CD4-positive, alpha-beta T cell treated with Interleukin-12 subunit alpha and Interleukin-12 subunit beta, for 1 hour (primary cell): ENCODE data around the gene USP22.

Source experiments
- DNase-seq: peaks from one replicate; pipeline ENCODE4 v3.0.0-alpha.2; 2020

Gene USP22

GRCh38 chr17:20999841-21000532 is 42.8 kb downstream of the USP22 start:
- no peak for DNase-seq

- DNase-seq: no peak
Measured at GRCh38 chr17:20999044-20999573, 43.7 kb downstream of the USP22 start.

GRCh38 chr17:20998571-20999043 is 44.2 kb downstream of the USP22 start:
- no peak for DNase-seq

- DNase-seq: no peak
Measured at GRCh38 chr17:20997711-20998570, 44.9 kb downstream of the USP22 start.

DNA sequence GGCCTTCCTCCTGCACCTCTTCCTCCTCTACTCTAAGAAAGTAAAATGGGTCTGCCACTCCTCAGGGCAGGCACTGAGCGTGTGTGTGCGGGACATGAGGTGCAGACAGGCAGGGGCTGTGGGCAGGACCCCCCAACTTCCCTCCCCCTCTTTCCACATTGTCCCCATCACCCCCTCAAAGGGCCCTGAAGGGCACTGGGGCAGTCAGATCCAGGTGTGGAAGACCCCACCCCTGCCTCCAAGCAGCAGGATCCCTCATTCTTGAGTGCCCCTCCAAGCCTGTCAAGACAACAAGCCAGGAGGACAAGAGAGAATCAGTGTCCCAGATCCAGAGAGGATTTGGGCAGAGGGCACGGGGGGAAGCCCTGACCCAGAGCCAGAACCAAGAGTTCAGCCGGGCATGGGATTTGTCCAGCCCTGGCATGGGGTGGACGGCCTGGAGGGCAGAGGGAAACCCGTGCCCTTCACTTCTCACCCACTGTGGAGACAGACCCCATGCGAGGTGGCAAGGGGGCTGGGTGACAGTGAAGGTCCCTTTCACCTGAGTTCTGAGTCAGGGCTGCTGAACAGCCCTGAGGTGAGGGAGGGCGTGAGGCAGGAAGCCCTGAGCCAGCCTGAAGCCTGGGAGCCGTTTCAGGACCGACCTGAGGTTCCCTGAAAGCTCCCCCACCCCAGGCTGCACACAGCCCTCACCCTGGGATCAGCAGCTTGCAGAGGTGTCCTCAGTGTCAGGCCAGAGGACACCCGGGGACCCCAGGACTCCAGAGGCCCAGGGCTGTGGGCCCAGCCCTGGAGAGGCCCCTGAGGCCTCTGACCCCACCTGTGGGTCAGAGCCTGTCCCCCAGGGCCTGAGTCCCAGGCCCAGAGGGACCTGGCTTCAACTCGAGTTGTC is 45.8 kb downstream of the USP22 start:
- DNase-seq: no peak

DNA sequence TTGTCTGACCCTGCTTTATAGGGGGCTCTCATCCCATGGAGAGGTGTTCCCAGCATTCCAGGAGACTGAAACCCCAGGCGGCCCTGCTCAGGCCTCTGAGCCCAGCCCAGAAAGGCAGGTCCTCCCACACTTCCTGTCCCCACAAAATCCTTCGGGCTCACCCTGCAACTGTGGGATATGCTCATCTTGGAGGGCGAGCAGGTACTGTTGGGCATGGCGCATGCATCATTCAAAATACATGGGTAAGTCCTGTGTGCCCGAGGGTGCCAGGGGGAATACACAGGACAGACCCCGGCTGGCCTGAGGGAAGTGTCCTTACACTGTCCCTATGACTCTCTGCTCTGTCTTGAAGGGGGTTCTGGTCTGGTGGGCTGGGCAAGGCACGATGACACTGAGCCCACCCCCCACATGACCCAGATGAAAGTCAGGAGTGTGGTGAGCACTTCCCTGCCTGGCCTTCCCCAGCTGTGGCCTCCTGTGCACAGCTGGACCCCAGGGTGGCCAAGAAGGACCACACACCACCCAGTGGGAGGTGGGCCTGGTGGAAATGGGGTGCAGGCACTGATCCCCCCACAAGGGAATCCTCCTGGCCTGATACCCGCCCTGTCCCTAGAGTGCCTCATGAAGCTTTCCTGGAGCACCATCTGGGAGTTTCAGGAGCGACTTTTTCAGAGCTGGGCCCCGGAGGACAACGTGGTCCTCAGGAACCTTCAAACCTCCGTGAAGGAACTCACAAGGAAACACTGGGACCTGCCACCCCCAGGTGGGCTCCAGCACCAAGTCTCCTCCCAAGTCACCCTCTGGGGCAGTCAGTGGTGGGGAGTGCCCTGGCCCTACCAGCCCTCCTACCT is 46.7 kb downstream of the USP22 start:
- no peak for DNase-seq

DNA sequence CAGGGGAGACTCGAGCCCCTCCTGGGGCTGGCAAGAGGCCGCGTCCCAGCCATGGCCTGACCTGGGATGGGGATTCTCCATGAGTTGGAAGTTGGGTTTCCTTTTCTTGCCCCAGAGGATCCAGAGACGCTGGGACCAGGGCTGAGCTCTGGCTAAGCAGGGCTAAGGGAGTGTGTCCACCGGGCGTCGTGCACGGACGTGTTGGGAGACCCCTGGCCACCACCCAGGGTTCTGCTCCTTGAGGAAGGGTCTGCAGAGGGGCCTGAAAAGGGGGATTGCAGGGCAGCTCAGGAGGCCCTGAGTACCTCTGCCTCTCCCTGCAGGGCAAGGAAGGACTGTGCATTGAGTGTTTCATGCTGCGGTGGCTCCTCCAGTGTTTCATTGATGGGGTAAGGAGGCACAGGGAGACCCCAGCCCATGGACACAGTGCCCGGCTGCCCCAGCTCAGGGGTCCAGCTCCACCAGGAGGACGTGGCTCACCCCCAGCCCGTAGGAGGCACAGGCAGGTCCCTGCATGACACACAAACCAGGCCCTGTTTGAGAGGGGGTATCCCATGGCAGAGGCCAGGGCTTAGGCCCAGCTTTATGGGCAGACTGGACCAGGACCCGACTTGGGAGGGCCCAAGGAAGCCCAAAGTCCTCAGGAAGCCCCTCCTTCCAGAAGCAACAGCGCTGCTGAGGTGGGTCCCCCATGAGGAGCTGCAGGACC is 47.5 kb downstream of the USP22 start:
- DNase-seq: no peak

GRCh38 chr17:20994779-20995149 is 48.0 kb downstream of the USP22 start:
- DNase-seq: no peak

DNA sequence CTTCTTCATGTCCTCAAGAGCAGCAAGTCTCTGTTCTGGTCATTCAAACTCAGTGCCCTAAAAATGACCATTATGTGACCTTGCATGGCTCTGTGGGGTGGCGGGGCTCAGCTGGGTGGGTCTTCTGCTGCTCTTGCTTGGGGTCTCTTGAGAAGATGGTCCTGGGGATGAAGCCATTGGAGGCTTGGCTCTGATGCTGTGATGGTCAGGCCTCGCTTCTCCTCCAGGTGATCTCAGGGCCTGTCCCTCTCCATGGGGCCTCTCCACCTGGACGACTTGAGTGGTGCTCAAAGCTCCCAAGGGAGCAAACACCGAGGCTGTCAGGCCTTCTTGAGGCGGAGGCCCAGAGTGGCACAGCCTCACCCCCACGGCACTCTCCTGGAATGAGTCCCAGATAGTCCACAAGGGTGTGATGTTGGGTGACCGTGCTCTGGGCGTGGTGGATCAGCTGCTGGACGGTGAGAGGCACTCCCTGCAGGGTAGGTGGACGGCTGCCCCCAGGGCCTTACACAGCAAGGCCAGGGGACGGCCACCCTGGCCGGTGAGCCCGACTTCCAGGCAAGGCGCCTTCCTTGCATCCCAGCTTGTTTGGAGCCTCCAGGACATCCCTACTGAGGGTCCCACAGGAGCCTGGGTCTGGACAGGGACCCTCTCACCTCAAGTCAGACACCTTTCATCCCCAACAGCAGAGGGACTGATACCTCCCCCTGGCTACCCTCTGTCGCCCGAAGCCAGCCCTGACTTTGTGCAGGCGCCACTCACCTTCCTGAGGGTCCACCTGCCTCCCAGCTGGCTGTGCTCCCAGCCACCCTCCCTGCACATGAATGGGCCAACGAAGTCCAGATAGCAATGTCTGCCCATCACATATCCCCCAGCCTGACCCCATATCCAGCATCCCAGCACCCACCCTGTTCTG is 48.7 kb downstream of the USP22 start:
- no peak for DNase-seq

GRCh38 chr17:20992987-20993862 is 49.6 kb downstream of the USP22 start:
- DNase-seq: peak; percentile 68

DNA sequence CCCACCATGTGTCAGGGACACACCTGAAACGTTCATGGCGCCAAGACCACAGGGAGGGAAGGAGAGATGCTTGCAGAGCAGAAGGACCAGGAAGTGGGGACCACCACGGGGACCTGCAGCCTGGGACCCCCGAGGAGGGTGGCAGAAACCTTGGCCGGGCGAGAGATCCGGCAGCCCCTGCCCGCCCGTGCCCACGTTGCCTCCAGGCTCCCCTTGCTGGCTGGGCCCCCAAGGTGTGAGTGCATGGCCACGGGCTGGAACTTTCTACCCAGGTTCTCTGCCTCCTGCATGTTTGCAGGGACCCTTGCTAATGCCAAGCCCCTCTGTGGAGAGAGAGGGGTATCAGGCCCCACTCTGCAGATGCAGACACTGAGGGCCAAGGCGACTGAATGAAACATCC is 50.4 kb downstream of the USP22 start:
- no peak for DNase-seq

- DNase-seq: no peak
Measured at GRCh38 chr17:20991276-20992037, 51.4 kb downstream of the USP22 start.

DNA sequence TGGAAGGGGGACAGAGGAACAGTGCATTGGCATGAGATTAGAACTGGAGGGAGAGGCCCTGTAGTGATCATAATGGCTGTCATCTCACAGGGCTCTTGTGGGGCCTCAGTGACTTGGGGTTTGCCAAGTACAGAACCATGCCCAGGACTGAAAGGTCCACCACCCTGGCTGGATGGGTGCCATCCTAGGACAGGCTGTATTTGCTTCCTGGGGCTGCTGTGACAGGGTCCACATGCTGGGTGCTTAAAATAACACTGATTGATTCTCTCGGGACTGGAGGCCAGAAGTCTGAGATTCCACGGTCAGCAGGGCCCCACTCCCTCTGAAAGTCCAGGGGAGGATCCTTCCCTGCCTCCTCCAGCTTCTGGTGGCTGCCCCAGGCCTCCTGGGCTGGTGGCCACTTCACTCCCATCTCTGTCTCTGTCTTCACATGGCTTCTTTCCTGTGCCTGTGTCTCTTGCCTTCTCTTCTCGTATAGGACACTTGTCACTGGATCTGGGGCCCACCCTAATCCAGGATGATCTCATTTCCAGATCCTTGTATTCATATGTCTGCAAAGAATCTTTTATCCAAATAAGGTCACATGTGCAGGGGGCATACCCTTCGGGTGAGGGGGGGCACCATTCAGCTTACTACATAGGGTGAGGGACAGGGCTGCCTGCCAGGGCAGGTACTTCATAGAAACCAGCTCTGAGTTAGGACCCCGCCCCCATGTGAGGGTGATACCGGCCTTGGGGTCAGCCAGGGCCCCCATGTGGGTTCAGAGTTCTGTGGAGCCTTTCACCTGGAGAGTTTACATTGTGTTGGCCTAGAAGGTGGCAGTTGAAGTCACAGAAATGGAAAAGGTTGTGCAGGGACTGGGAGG is 52.6 kb downstream of the USP22 start:
- no peak for DNase-seq

- DNase-seq: no peak
Measured at GRCh38 chr17:20989481-20989880, 53.3 kb downstream of the USP22 start.

- DNase-seq: no peak
Measured at GRCh38 chr17:20988896-20989295, 53.9 kb downstream of the USP22 start.

DNA sequence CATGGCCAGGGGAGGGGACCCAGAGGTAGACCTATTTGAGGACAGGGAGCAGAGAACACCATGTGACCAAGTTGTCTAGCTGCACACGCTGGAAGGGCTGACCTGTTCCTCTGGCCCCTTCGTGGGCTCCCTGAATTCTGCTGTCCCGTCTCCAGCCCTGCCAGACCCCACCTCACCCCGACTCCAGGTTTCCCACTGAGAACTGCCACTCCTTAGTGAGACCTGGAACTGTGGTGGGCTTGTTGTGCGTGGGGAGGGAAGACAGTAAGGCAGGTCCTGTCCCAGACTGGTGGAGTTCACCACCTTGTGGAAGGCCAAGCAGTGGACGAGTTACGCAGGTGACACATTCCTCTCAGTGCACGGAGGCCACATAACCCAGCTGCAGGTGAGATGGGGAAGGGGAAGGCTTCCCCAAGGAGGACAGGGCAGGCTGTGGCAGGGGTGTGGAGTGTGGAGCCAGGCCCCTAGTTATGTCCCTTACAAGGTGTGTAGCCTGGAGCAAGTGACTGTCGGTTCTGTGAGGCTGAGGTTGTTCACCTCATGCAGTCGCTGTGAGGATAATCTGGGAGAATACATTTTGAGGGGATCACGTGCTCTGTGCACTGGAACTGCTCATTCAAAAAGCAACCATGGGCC is 54.7 kb downstream of the USP22 start:
- no peak for DNase-seq

DNA sequence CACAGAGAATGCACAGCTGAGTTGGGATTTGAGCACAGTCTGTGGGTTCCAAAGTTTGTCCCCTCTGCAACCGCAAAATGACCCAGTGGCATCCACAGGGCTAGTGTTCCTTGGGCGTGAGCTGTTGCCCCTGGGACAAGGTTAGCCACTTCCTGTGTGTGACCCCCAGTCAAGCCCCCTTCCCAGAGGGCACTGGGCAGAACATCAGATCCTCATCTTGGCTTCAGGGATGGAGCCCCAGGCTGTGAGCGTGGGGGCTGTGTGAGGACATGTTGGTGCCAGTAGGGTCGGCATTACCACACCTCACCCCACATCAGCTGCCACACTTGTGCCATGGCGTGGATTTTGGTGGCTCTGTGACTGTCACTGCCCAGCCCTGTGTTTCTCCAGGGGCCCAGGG is 55.3 kb downstream of the USP22 start:
- no peak for DNase-seq
